ENCODE measurements around the gene NTRK1.

NTRK1 gene

GRCh38 chr1:156839426-156840109, 21.1 kb upstream of the NTRK1 start:
- peak; percentile 54 for DNase-seq

DNA sequence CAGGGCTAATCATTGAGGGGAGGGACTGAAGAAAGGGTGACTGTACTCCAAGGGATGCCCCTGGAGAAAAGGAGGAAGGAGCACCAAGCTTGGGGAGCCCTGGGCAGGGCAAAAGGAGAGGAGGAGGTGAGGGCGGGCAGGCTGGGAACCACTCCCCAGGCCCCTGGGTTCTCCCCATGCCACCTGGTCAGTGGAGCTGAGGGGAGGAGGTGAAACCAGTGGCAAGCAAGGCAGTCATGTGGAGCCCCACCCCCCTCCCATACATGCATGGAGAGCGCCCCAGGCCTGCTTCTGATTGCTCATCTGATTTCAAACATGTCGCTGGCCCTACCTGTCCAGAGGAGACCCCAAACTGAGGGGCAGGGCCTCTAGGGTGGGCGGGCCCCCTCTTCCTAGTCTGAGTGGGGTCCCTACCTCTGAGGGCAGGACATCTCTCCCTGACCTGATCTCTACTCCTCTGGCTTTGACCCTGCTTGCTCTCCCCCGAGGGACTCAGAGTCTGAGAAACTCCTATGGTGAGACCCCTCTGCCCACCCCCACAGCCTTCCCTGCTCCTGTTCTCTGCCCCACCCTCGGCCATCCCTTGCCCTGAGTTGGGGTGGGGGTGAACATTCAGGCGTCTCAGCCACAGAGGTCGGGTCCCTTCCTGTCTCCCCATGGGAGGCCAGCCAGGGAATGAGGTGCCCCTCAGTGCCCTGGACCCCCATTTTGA, 20.3 kb upstream of the NTRK1 start:
- DNase-seq, result no peak

GRCh38 chr1:156840898-156841279, 19.8 kb upstream of the NTRK1 start:
- no peak for DNase-seq

DNA sequence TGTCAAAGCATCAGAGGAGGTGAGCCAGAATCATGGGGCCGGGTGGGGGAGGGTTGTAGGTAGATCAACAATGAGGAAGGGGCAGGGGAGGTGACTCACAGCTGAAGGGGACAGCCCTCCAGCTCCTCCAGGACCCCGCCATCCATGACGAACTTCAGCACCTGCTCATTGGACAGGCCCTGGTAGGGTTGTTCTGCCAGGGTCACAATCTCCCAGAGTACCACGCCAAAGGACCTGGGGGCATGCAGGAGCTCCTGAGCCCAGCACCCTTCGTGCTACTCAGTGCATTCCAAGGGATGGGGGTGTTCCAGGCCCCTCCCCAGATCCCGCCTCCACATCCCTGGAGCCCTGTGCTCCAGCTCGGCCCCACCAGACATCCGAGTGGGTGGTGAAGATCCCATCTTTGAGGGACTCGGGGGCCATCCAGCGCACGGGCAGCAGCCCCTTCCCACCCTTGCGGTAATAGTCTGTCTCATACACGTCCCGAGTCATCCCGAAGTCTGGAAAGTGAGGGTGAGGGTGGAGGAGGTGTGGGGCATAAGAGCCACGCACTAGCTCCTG, 19.3 kb upstream of the NTRK1 start:
- no peak for DNase-seq

GRCh38 chr1:156842618-156843300, 17.9 kb upstream of the NTRK1 start:
- no peak for DNase-seq

GRCh38 chr1:156844102-156844501, 16.6 kb upstream of the NTRK1 start:
- DNase-seq, result no peak

DNA sequence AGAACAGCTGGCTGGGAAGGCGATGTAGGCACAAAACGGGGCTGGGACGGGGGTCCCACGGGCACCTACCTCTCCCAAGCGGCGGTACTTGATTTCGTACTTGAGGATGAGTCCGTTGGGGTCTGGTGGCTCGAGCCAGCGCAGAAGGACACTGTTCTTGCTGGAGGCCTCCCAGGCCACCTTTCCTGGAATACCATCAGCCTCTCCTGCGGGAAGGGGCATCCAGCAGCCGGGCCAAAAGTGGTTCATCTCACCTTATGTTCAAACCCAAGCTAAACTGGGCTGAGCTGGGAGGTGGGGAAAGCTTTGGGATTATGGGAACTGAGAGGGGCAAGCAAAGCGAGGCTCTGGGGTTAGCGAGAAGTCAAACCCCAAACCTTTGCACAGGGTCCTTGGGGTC, 16.0 kb upstream of the NTRK1 start:
- no peak for DNase-seq

DNA sequence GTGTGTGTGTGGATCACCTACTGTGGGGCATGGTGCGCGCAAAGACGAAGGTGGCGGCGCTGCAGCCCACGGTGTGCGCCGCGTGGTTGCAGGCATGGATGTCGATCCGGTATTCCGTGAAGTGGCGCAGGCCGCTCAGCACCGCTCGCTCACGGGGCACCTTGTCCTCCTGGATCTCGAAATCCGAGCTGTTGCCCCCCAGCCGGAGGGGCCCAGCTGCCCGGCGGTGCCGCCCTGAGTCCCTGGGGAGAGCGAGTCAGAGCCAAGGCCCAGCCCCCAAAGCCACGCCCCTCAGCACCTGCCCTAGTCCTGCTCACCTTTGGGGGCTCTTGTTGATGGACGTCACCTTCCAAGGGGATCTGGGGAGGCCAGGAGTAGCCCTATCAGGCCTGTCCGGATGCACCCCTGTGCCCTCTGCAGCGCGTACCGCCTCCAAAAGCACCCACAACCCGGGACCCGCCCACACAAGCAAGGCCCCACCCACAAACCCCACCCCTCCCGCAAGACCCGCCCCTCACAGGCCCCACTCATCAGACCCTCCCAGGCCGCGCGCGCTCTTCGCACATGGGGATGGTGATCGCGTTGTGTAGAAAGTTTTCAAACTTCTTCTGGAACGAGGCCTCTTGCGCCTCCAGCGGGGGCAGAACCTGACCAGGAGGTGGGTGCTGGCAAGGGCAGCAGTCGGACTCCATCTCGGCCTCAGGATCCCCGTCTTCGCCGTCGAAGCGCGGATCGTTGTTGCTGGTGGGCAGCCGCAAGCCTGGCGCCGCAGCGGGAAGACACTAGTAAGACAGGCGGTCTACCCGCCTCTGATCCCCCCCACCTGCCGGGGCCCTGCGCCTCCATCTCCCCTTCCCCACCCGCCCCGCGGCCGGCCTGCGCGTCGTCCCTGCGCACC, 15.4 kb upstream of the NTRK1 start:
- DNase-seq, result peak; percentile 44

- no peak for DNase-seq
These were observed 14.6 kb upstream of the NTRK1 start for GRCh38 chr1:156845953-156846545.

DNA sequence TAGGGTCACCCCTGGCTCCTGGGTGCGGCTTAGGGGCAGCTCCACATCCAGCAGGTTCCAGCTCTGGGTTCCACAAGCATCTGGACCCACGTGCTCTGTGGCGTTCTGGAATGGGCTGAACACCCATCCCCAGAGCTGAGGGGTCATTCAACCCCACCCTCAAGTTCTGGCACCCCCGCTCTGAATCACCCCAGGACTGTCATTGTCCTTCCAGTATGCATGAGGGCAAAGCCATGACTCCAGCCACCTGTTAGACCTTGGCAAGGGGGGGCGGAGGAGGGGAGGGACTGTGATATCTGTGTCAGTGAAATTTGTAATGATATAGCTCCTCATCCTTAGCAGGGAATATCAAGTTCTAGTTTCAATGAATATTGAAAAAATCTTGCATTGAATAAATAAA, 14.0 kb upstream of the NTRK1 start:
- DNase-seq, result no peak

- DNase-seq, result no peak
These were observed 12.8 kb upstream of the NTRK1 start for GRCh38 chr1:156847591-156848460.

- peak; percentile 38 for DNase-seq
These were observed 12.1 kb upstream of the NTRK1 start for GRCh38 chr1:156848461-156849150.

DNA sequence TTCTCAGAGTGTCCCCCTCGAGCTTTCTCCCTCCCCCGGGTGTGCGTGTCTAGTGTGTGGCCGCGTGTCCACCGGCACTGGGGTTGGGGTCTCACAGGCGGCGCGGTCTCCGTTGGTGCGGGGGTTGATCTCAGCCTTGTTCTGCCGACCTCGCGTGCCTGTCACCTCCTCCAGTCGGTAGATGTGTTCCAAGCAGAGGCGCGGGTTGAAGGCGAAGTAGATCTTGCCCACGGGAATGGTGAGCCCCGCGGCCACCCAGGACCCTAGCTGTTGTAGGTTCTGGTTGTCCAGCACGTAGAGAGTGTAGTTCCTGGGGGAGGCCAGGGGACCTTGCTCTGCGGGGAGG, 11.5 kb upstream of the NTRK1 start:
- DNase-seq, result no peak

DNA sequence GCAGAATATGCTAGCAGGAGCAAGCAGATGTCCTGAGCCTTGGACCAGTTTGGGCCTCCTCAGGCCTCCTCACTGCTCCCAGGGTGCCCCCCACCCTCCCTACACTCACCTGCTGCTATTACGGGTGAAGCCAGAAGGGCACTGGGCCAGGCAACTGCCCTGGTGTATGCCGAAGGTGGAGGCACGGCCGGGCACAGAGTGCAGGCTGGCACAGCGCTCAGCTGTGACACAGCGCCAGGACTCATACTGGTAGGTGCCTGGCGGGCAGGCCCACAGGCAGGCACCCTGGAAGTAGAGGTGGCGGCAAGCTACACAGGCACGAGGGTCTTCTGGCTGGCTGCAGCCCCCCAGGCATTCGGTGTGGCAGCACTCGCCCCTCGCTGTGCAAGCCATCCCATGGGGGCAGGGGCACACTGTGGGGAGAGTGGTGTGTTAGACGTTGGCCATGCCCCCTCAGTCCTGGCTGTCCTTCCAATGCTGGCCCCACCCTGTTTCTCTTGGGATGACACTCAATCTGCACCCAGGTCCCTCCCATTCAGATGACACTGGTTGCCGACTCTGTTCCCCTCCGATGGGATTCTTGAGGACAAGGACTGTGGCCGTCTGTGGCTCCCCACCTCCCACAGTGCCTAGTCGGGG, 8.8 kb upstream of the NTRK1 start:
- DNase-seq, result no peak

DNA sequence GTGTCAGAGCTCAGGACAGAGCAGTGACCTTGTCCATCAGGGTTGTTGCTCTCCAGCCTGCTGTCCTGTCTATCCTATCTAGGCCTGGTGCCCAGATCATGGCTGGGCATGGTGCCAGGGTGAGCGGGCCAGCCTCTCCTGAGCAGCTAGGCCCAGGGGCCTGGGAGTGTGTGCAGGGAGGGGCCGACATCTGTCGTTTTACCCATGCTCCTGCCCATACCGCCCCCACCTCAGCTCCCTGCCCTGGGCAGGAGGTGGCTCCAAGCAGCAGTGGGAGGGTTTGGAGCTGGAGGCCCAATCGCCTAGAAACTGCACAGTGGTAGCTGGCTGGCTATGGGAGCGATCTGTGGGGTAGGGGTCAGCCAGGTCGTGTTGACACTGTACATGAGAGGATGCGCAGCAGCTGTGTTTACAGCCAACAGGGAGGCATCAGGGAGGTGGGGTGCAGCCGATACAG, 8.2 kb upstream of the NTRK1 start:
- peak; percentile 62 for DNase-seq

GRCh38 chr1:156853761-156854160, 6.9 kb upstream of the NTRK1 start:
- no peak for DNase-seq

- no peak for DNase-seq
These were observed 6.0 kb upstream of the NTRK1 start for GRCh38 chr1:156854634-156855033.

GRCh38 chr1:156856282-156856785, 4.3 kb upstream of the NTRK1 start:
- DNase-seq, result no peak

DNA sequence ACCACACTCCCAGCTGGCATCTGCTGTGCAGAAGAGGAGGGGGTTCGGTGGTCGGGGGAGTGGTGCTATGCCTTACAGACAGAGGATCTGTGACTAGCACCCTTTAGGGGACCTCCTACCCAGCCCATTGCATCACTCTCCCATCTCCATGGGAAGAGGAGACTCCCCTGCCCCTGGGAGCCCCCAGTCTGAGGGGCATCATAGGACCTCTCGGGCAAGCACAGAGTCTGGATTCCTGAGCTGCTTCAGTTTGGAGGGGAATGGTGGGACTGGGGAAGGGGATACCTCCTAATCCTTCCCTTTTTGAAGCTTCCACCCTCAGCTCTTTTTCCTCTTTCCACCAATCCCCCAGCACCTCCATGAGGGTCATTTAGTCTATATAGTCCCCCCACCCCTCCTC, 3.1 kb upstream of the NTRK1 start:
- no peak for DNase-seq

- DNase-seq, result peak; percentile 54
These were observed 2.1 kb upstream of the NTRK1 start for GRCh38 chr1:156858555-156858956.

Data from eye (tissue), 1 donor.